ENCODE results near the gene SMLR1. TPM values are rescaled to one million over a fixed set of nuclear protein-coding genes. Genes with fewer than 3 reads are reported as not detected.

SMLR1 gene
- total and polyA plus RNA-seq, 12 donors: not detected

DNA sequence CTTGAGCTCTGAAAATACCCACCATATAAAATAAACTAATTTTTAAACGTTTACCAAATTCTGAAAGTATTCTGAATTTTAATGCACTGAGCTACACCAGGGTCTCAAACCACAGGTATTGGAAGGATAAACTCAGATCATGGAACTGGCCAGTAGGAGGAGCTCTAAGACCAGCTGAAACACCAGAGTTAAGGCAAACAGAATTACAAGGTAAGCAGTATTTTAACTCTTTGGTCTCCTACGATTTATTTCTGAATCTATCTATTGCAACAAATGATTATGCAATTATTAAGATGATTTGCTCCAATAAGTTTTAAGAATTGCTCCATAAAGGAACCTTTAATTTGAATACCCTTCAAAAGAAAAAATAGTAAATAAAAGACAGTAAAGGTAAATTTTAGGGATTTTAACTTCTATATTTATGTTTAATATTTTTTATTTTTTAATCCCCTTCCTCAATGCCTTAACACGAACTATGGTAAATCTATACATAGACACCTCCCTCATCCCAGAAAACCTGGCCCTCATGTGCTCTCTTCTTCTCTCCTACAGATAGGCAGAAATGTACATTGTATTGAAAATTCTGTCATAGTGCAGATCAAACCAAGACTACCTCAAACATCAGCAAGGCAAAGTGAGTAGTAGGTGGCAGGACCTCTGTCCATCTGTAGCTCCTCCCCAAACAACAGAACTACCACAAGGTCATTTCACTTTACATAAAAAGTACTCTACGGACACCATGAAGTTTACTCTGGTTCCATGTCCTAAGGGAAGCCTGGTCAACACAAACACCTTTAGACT is 58.4 kb downstream of the SMLR1 start:
- intact Hi-C loops (cut with DNase I): loop anchor here (1.0 to 10.0 kb wide), 8 partner anchors 177 to 739 kb away; partner anchors contain the start of genes EPB41L2 (in 3 of the 10) and MED23 (in 1 of the 10)
- no peaks in the 10 kb centered on the region for H3K9me3 ChIP-seq
- 28% methylated on average over 4 of the region's 4 CpGs for WGBS, 2 donors
- H3K27ac ChIP-seq: no peak overlapping the region
- DNase-seq (peak in 1 of 2 donors; percentile 83), ATAC-seq (peak in 7 of 8 donors; percentile 81 to 92 (median 88))
- no peak overlapping the region for H3K4me3 ChIP-seq
- no peaks in the 10 kb centered on the region for H3K27me3 ChIP-seq
- peaks cover 0 to 74% (median 0%) of the 10 kb centered on the region in 9 donors for H3K36me3 ChIP-seq
- peaks cover 0 to 7% (median 0%) of the 10 kb centered on the region in 9 donors for H3K4me1 ChIP-seq
- TF ChIP-seq, protein P1, sequence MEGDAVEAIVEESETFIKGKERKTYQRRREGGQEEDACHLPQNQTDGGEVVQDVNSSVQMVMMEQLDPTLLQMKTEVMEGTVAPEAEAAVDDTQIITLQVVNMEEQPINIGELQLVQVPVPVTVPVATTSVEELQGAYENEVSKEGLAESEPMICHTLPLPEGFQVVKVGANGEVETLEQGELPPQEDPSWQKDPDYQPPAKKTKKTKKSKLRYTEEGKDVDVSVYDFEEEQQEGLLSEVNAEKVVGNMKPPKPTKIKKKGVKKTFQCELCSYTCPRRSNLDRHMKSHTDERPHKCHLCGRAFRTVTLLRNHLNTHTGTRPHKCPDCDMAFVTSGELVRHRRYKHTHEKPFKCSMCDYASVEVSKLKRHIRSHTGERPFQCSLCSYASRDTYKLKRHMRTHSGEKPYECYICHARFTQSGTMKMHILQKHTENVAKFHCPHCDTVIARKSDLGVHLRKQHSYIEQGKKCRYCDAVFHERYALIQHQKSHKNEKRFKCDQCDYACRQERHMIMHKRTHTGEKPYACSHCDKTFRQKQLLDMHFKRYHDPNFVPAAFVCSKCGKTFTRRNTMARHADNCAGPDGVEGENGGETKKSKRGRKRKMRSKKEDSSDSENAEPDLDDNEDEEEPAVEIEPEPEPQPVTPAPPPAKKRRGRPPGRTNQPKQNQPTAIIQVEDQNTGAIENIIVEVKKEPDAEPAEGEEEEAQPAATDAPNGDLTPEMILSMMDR (IDR thresholded peaks at IDR 0.05): peak; percentile 74 to 96 (median 89)

Other genes with a start within 250 kb of the SMLR1 start
- gene EPB41L2, start 235.8 kb downstream of the SMLR1 start, total RNA-seq: 10 to 100 TPM; 46.1 to 98.6 (median 55.7) TPM
- gene EPB41L2, start 235.8 kb downstream of the SMLR1 start, polyA plus RNA-seq: 10 to 100 TPM; 18.0 to 54.8 TPM